Left lung (tissue), 10 donors: ENCODE results near the gene AKR1B15. TPM values are rescaled to one million over a fixed set of nuclear protein-coding genes. Genes with fewer than 3 reads are reported as not detected.
"Not testable (repeated sequence)": the region's sequence is repeated elsewhere in the genome, so short reads cannot be mapped to it uniquely, and the experiment has no call there.

Experiments used
- ATAC-seq: fragments of 200-7000 bp; cut with Tn5 transposase; one replicate; pipeline ENCODE4 v1.9.1; 2020; ENCODE audit warnings: moderate library complexity
- DNase-seq, 4 donors: peaks; one replicate each; pipeline ENCODE4 v3.0.0-alpha.2; 2013 to 2020
- H3K27ac ChIP-seq, 2 donors: fragments of 200-600 bp; sonication (generic) in 1 of 2; one replicate each; pipeline versions ENCODE4 v1.5.0 to v1.8.0; 2020 to 2021
- H3K27me3 ChIP-seq, 2 donors: fragments of 200-600 bp; sonication (generic) in 1 of 2; one replicate each; pipeline versions ENCODE4 v1.5.0 to v1.8.0; 2020 to 2021
- H3K36me3 ChIP-seq, 2 donors: fragments of 200-600 bp; sonication (generic) in 1 of 2; one replicate each; pipeline versions ENCODE4 v1.5.0 to v1.8.0; 2020 to 2021
- H3K4me1 ChIP-seq, 2 donors: fragments of 200-600 bp; one replicate each; pipeline ENCODE4 v1.8.0; 2021
- H3K4me3 ChIP-seq, 2 donors: fragments of 200-600 bp; sonication (generic) in 1 of 2; one replicate each; pipeline versions ENCODE4 v1.5.0 to v1.8.0; 2020 to 2021; ENCODE audit warnings: mild to moderate bottlenecking in 1 of 2
- H3K9me3 ChIP-seq, 2 donors: fragments of 200-600 bp; sonication (generic) in 1 of 2; one replicate each; pipeline versions ENCODE4 v1.5.0 to v1.8.0; 2020 to 2021
- CTCF ChIP-seq, 2 donors: fragments of 200-600 bp; sonication (generic) in 1 of 2; IDR thresholded peaks; one replicate each; pipeline versions ENCODE4 v1.5.0 to v1.8.0; 2021; ENCODE audit warnings: antibody characterized with exemption in 2 of 2
- intact Hi-C, 2 donors: fragments of 100-400 bp; cut with DNase I; formaldehyde crosslinking; loops; one replicate each; pipeline versions ENCODE4 v1.11.2 to v1.14.2; 2022
- polyA plus RNA-seq, 6 donors: library from polyadenylated mRNA; unstranded; fragments of 120-200 nt; gene quantifications; one replicate each; pipeline ENCODE4 v1.2.1, GENCODE V29; 2013; ENCODE audit not compliant: insufficient read length in 6 of 6
- total RNA-seq, 2 donors: library from RNA; stranded (reverse); fragmentation: NEBNext Ultra II Directional; extraction: Animal tissue kit (Norgen Biotek cat#: 25700); gene quantifications; one replicate each; pipeline ENCODE4 v1.2.1, GENCODE V29; 2021
- donor health status: DM: no; HTN: yes; CAD: no.
- donor health status: DM: no; HTN: no; CAD: no.

The AKR1B15 gene
- total and polyA plus RNA-seq, 8 donors, result 0.09 to 0.19 (median 0.14) TPM; not detected in 3

GRCh38 chr7:134514106-134514505 lies 34.8 kb upstream of the AKR1B15 start:
- intact Hi-C loops, result loop anchor here in 1 of 2 donors (5.0 kb wide), 2 partner anchors 82 to 88 kb away; no protein-coding TSS in a partner anchor
- H3K27ac ChIP-seq, result no peak overlapping the region
- H3K36me3 ChIP-seq, result no peaks in the 10 kb centered on the region
- H3K4me3 ChIP-seq, result no peak overlapping the region
- H3K4me1 ChIP-seq, result peaks cover 0 to 4% of the 10 kb centered on the region in 2 donors
- H3K27me3 ChIP-seq, result peaks cover 0 to 8% of the 10 kb centered on the region in 2 donors
- ATAC-seq (no peak), DNase-seq (no peak)
- H3K9me3 ChIP-seq, result no peaks in the 10 kb centered on the region
- TF ChIP-seq CTCF (IDR thresholded peaks at IDR 0.05), result no peak

- Histone ChIP-seq H3K9me3 (no peaks in the 10 kb centered on the region), H3K27ac (no peak overlapping the region), H3K4me1 (peaks cover 0 to 4% of the 10 kb centered on the region in 2 donors), H3K27me3 (peaks cover 0 to 11% of the 10 kb centered on the region in 2 donors), H3K36me3 (no peaks in the 10 kb centered on the region), H3K4me3 (no peak overlapping the region)
- peak in 2 of 4 donors; percentile 36 to 63 for DNase-seq
- TF ChIP-seq CTCF (IDR thresholded peaks at IDR 0.05), result peak; percentile 62 to 80
- intact Hi-C loops, result loop anchor here in 1 of 2 donors (5.0 kb wide), 2 partner anchors 82 to 88 kb away; no protein-coding TSS in a partner anchor
- ATAC-seq, result peak; percentile 81
These were observed 34.2 kb upstream of the AKR1B15 start for GRCh38 chr7:134514663-134515062.

GRCh38 chr7:134515569-134516468 lies 33.1 kb upstream of the AKR1B15 start:
- H3K4me3 ChIP-seq, result no peak overlapping the region
- H3K36me3 ChIP-seq, result no peaks in the 10 kb centered on the region
- ATAC-seq (peak; percentile 46), DNase-seq (no peak)
- H3K9me3 ChIP-seq, result no peaks in the 10 kb centered on the region
- peaks cover 0 to 11% of the 10 kb centered on the region in 2 donors for H3K27me3 ChIP-seq
- peaks cover 0 to 4% of the 10 kb centered on the region in 2 donors for H3K4me1 ChIP-seq
- intact Hi-C loops, result no loop called here
- H3K27ac ChIP-seq, result no peak overlapping the region
- no peak for TF ChIP-seq CTCF (IDR thresholded peaks at IDR 0.05)

GRCh38 chr7:134520130-134520529 lies 28.8 kb upstream of the AKR1B15 start:
- Histone ChIP-seq H3K9me3 (no peaks in the 10 kb centered on the region), H3K4me3 (no peak overlapping the region), H3K27me3 (peaks cover 0 to 11% of the 10 kb centered on the region in 2 donors), H3K36me3 (no peaks in the 10 kb centered on the region), H3K4me1 (no peaks in the 10 kb centered on the region), H3K27ac (no peak overlapping the region)
- TF ChIP-seq CTCF (IDR thresholded peaks at IDR 0.05), result no peak
- ATAC-seq, result no peak
- no peak for DNase-seq
- intact Hi-C loops, result no loop called here

- Histone ChIP-seq H3K4me1 (peaks cover 0 to 2% of the 10 kb centered on the region in 2 donors), H3K9me3 (no peaks in the 10 kb centered on the region), H3K36me3 (no peaks in the 10 kb centered on the region), H3K27me3 (peaks cover 0 to 11% of the 10 kb centered on the region in 2 donors), H3K4me3 (no peak overlapping the region), H3K27ac (no peak overlapping the region)
- intact Hi-C loops, result no loop called here
- DNase-seq (no peak), ATAC-seq (no peak)
- TF ChIP-seq CTCF (IDR thresholded peaks at IDR 0.05), result no peak
These were observed 26.3 kb upstream of the AKR1B15 start for GRCh38 chr7:134522601-134523000.

GRCh38 chr7:134525449-134525848 lies 23.5 kb upstream of the AKR1B15 start:
- H3K36me3 ChIP-seq, H3K27me3 ChIP-seq, H3K4me1 ChIP-seq, intact Hi-C loops, DNase-seq, H3K27ac ChIP-seq, H3K4me3 ChIP-seq, ATAC-seq, H3K9me3 ChIP-seq: not testable (repeated sequence)

GRCh38 chr7:134526552-134527248 lies 22.2 kb upstream of the AKR1B15 start:
- ATAC-seq, intact Hi-C loops: not testable (repeated sequence)

More at GRCh38 chr7:134526552-134527248, 22.2 kb upstream of the AKR1B15 start:
- H3K27ac ChIP-seq, H3K4me3 ChIP-seq, H3K4me1 ChIP-seq, DNase-seq, H3K27me3 ChIP-seq, H3K9me3 ChIP-seq, H3K36me3 ChIP-seq: not testable (repeated sequence)
